GM21515 (cell line): ENCODE data around the gene SPINT2.
A peak's percentile ranks its signal among the peaks of the same experiment; 100 is the strongest.

Experiments used
- ATAC-seq: cut with Tn5 transposase; IDR thresholded peaks from one replicate; pipeline ENCODE4 v1.9.1; 2021; ENCODE audit not compliant: unreplicated experiment

The SPINT2 gene

DNA sequence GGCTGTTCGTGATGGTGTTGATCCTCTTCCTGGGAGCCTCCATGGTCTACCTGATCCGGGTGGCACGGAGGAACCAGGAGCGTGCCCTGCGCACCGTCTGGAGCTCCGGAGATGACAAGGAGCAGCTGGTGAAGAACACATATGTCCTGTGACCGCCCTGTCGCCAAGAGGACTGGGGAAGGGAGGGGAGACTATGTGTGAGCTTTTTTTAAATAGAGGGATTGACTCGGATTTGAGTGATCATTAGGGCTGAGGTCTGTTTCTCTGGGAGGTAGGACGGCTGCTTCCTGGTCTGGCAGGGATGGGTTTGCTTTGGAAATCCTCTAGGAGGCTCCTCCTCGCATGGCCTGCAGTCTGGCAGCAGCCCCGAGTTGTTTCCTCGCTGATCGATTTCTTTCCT, 27.5 kb downstream of the SPINT2 start:
- ATAC-seq, result no peak

DNA sequence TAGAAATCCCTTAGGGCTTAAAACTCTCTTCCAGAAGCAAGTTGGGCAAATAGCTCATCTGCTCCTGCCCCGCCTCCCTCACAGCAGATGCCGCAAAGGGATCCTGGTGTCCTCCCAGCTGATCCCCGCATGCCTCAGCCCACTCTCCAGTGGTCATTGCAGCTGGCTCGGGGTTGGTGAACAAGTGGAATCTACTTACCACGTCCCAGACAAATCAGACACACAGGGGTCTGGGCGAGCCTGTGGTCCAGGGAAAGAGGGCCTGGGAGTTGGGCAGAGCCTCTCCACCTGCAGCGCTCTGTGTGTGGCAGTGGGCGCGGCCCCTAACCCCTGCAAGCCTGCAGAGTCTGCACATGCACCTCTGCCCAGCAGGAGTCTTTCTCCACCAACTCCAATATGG, 28.9 kb downstream of the SPINT2 start:
- ATAC-seq, result no peak

DNA sequence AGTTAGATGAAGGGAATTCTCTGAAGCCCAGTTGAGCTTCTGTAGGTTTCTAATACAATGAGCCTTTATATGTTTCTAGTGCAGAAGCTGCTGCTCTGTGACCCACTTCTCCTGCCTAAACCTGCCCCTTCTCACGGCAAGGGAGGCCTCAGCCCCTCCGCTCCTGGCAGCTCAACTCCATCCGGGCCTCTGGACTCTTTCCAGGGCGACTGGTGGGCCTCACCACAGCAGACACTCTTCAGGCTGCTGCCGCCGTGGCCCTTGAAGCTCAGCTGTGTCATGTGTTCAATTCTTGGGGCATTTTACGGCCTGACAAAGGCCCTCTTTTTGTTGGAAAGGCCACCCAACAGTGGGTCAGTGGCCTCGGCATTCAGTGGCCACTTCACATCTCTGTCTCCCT, 29.7 kb downstream of the SPINT2 start:
- no peak for ATAC-seq

DNA sequence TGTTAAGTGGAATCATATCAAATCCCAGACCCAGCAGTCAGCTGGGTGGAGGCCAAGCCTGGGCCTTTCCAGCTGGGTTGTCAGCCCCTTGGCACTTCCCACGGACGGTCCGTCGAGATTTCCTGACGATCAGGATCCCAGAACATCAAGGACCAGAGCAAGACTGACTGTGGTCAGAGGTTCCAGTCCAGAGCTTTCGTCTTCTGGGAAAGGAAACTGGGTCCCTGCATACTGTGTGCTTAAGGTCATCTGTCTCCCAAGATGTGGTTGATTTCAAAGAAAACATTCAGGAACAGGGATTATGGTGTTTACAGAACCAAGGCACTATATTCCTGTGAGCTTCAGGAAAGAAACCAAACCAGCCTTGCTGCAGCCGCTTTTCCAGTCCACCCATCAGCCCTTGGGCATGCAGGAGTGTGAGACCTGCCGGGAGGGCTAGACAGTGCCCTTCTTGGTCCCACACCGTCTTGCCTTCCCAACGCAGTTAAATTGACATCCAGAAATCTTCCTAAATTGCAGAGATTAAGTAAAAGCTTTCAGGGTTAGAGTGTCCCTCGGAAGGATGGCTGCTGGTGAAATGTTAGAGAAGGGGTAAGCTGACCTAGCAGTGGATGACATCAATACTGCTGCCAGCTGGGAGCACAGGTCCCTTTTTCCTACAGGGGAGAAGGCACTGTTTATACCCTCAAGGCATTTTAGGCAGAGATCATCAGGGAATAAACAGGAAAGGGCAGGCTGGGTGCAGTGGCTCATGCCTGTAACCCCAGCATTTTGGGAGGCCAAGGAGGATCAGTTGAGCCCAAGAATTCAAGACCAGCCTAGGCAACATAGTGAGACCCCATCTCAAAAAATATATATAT, 34.7 kb downstream of the SPINT2 start:
- no peak for ATAC-seq

DNA sequence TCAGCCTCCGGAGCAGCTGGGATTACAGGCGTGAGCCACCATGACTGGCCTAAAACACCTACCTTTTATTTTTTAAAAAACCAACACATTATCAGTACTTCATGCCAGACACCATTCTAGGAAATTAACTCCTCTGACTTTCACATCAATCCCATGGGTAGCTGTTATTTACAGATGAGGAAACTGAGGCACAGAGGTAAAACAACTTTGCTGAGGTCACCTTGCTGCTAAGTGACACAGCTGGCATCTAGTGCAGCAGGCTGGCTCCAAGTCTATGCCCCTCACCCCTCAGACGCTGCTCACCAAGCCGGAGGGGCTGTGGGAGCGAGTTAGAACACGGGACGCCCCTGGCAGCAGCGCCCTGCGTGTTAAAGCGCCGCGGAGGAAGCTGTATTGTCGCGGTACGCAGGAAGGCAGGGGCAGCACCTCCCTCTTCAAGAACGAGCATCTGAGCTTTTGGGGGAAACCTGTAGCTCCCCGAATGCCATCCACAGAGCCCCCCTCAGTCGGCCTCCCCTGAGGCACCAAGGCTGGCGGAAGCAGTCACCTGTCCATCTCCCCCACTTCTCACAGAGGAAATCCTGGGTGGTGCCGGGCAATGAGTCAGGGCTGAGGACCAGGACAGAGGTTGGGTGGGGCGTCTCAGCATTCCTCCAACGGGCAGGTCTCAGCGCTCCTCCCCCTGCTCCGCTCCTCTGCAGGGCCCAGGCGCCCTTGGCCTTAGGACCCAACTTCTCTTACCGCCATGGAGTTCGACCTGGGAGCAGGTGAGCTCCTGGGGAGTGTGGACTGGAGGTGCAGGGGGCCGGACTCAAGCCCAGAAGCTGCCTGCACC, 39.4 kb downstream of the SPINT2 start, which contains the start of gene C19orf33:
Gene C19orf33, plus strand, starts transcription at position 735 of the 835 bp plus-strand sequence. Its CDS starts 11 bp downstream, at position 746.
- no peak for ATAC-seq

DNA sequence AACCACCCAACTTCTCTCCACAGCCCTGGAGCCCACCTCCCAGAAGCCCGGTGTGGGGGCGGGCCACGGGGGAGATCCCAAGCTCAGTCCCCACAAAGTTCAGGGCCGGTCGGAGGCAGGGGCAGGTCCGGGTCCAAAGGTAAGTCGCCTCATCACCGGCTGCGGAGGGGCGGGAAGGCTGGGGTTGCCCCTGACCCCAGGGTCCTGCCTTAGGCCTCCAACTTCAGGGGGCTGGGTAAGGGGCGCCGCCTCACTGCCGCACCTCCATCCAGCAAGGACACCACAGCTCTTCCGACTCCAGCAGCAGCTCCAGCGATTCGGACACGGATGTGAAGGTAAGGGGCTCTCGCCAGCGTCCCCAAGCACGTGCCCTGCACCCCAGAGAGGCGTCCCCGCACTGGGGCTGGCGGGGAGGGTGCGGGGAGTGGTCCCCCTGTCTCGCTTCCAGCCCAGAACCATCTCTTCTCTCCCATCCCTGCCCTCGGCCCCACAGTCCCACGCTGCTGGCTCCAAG, 40.0 kb downstream of the SPINT2 start:
- ATAC-seq, result no peak

DNA sequence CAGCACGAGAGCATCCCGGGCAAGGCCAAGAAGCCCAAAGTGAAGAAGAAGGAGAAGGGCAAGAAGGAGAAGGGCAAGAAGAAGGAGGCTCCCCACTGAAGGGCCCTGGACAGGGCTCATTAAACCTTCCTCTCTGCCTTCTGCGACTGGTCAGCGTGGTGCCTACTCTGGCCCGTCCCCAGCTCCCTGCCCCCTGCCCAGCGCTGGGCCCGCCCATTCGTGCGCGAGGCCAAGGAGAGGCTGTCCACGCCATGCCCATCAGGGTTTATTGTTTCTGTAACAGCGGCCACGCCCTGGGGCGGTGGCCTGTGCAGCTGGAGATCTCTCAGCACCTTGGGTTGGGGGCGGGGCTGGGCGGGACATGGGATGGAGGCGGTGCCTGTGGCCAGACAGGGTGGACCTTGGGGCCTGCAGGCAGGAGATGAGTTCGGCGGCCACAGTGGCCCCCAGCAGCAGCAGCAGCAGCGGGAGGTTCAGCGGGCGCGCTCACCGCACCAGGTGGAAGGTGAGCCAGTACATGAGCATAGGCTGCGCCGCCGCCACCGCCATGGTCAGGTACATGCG, 40.6 kb downstream of the SPINT2 start:
- ATAC-seq, result no peak

DNA sequence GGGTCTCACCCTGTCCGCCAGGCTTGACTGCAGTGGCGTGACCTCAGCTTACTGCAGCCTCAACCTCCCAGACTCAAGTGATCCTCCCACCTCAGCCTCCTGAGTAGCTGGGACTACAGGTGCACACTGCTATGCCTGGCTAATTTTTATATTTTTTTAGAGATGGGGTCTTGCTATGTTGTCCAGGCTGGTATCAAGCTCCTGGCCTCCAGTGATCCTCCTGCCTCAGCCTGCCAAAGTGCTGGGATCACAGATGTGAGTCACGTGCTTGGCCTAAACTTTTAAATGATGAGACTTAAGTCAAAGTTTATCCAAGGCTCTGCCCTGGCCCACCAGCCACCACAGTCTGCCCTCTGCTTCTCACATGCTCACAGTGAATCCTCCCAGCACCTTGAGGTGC, 41.9 kb downstream of the SPINT2 start:
- no peak for ATAC-seq

DNA sequence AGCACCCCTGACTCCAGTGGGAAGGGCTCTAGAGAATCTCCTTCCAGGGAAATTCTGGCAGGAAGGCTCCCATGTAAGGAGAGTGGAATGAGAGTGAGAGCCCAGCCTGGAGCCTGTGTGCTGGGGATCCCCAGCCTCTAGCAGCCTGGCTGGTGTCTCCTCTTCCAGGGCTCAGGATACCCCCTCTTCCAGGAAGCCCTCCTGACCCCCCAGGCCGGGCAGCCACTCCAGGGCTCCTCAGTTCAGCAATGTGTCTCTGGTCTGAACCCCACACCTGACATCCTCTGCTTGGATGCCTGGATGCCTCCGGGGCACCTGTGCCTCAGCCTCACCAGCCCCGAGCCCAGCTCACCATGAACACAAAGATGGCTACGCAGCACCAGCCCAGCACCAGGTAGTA, 42.7 kb downstream of the SPINT2 start:
- no peak for ATAC-seq

DNA sequence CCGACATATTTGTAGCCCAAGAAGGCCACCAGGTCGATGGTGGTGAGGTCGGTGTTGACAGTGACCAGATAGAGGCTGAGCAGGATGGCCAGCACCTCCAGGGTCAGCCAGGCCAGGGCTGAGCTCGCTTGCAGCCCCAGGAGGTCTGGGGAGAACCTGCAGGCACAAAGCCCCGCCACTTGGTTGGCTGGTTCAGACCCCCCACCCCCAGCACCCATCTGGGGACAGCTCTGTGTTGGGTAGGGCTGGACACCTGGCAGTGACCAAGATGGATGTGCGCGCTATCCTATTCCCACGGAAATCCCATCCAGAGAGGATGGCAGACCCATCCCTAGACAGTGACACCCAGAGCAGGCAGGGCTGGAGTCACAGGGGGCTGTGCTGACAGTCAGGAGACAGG, 43.2 kb downstream of the SPINT2 start:
- no peak for ATAC-seq

DNA sequence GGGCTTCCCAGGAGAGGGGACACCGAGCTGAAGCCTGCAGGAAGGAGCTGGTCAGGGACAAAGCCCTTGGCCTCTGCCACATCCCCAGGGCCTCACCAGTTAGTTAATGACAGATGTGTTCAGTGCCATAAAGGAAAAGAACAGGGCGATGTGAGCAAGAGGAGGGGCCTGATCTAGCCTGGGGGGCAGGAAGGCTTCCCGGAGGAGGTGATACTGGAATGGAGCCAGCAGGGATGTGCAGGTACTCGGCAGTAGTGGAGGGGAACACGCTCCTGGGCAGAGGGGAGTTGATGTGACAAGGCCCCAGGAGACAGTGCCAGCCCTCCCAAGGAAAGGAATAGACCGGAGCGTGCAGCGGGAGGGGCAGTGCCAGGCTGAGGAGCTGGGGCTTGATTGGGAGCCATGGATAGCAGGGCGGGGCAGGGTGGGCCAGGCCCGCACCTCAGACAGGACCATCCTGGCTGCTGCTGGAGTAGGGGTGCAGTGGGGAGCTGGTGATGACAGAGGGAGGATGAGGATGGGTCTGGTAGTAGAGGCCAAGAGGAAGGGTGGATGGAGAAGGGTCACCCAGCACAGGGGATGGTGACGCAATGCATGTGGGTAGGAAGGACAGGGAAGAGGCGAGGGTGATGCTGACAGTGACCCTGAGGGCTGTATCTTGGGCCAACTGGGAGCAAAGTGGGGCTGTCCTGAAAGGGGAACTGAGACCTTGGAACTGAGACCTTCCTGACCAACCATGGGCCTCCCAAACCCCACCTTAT, 43.8 kb downstream of the SPINT2 start:
- no peak for ATAC-seq

DNA sequence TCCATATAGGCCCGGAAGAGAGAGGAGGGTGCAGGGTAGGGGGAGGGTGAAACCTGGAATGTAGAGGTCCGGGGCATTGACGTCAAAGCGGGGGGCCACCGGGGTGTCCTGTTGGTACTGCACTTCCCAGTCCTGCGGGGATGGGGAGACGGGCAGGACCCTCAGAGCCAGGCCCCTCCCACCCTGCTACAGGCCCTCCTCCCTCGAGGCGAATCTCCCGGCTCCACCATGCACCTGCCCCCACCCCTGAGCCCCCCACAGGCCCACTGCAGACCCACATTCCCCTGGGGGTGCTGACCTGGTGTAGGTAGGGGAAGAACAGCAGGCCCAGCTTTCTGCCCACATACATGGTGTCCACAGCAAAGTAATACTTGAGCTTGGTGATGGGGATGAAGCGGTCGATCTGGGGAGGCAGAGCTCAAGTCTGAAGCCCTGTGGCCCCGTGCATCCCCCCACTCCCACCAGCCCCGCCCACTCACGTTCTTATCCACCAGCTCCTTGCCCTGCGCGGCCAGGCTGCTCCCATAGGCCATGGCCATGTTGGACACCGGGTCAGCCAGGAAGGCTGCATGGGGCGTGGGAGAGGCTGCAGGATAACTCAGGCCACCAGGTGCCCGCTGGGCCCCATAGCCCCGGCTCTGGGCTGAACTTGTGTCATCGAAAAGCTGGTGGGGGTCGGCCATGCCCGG, 44.7 kb downstream of the SPINT2 start:
- no peak for ATAC-seq

DNA sequence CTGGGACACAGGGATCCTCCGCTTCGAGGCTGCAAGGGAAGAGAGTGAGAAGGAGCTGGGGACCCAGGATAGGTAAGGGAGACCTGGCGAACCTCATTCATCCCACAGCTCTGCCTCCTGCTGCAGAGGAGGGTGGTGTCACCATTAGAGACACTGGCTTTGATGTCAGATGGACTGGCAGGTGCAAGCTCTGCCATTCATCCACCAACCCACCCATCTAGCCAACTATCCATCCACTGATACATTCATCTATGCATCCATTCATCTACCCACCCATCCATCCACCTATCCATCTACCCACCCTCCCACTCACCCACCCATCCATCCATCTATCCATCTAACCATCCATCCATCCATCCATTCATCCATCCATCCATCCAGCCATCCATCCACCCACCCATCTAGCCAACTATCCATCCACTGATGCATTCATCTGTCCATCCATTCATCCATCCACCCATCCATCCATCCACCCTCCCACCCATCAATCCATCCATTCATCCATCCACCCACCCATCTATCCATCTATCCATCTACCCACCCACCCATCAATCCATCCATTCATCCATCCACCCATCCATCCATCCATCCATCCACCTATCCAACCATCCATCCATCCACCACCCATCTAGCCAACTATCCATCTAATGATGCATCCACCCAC, 45.4 kb downstream of the SPINT2 start:
- no peak for ATAC-seq

DNA sequence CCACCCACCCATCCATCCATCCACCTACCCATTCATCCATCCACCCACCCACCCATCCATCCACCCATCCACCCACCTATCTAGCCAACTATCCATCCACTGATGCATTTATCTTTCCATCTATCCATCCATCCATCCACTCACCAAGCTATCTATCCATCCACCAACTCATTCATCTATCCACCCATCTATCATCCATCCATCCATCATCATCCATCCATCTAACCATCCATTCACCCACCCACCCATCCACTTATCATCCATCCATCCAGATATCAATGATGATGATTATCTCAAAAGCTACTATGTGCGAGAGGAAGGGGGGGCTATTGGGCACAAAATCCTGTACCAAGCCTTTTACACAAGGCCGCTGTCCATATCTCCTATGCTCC, 45.9 kb downstream of the SPINT2 start:
- no peak for ATAC-seq

DNA sequence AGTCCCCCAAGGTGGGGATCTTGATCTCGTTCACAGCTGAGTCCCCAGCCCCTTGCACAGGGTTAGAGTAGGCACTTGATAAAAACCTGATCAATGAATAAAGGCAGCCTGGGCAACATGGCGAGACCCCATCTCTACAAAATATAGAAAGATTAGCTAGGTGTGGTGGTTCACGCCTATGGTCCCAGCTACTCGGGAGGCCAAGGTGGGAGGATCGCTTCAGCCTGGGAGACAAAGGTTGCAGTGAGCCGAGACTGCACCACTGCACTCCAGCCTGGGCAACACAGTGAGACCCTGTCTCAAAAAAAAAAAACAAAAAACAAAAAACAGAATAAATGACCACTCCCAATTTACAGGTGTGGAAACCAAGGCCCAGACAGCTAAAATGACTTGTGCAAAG, 46.6 kb downstream of the SPINT2 start:
- no peak for ATAC-seq

DNA sequence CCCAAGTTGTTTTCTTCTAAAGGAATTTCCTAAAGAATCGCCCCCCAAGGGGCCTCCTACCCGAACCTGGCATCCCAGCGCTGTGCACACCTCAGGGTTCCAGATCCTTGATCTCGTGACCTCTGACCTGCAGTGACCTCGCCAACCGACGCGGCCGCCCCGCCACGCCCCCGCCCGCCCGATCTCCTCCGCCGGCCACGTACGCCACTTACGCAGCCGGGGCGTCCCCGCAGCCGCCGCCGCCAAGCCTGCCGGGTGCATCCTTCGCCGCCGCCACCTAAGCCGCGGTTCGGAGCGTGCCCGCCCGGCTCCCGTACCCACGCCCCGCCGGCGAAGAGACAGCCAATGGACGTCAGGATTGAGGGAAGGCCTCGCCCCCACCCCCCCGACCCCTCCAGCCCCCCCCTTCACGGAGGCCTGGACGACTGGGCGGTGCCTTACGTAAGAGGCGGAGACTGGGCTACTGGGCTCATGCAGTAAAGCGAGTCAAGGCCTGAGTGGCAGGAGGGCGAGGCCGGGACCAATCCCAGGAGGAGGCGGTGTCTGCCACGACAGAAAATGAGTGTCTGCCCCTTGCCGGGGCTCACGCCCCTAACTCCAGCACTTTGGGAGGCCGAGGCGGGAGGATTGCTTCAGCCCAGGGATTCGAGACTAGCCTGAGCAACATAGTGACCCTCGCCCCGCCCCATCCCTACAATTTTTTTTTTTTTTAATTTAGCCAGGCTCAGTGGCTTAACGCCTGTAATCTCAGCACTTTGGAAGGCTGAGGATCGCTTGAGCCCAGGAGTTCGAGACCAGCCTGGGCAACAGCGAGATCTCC, 51.5 kb downstream of the SPINT2 start, which contains the start of gene YIF1B:
Gene YIF1B, minus strand, starts transcription at position 291 of the 820 bp plus-strand sequence. Its CDS starts 30 bp downstream, at position 261.
- peak; percentile 75 for ATAC-seq

DNA sequence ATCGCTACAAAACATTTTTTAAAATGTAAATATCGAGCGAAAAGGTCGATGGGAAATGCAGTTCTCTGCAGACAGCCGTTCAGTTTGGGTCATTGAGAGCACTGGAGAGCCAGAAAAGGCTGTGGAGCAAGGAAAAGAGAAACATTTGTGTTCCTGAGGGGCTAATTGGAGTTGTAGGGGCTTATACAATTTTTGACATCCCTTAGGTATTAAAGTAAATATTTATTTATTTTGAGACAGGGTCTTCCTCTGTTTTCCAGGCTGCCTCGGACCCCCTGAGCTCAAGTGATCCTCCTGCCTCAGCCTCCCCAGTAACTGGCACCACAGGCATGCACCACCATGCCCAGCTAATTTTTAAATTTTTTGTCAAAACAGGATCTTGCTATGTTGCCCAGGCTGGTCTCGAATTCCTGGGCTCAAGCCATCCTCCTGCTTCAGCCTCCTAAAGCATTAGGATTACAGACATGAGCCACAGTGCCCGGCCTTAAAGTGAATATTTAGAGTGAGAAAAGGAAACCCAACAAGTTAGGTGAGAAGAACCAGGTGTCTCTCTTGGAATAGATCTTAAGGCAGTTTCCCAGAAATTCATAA, 52.2 kb downstream of the SPINT2 start:
- ATAC-seq, result no peak

DNA sequence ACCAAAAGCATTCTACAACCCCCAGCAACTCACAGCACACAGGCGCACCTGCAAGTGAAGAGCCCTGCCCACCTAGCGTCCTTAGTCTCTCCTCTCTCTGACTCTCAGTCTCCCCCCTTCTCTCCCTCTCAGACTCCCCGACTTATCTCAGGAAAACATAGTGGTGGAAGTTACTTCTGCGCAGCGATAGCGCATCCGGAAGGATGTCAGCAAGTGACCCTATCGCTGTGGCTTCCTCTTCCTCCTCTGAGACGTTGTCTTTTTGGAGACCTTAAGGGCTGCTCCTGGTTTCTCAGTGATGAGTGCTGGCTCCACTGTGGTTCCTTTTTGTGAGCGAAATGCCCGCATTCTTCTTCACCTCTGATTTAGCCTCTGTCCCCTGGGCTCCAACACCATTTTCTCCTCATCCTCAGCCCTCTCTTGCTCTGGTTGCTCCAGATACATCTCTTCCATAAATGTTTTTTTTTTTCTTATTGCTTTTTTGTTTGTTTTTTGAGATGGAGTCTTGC, 52.8 kb downstream of the SPINT2 start:
- no peak for ATAC-seq
